GM21367 (cell line): ENCODE results near the gene KANK2.
"Not testable (repeated sequence)": the region's sequence is repeated elsewhere in the genome, so short reads cannot be mapped to it uniquely, and the experiment has no call there.

Source experiments
- ATAC-seq: cut with Tn5 transposase; IDR thresholded peaks from one replicate; pipeline ENCODE4 v1.9.1; 2021; ENCODE audit not compliant: unreplicated experiment

Gene KANK2

DNA sequence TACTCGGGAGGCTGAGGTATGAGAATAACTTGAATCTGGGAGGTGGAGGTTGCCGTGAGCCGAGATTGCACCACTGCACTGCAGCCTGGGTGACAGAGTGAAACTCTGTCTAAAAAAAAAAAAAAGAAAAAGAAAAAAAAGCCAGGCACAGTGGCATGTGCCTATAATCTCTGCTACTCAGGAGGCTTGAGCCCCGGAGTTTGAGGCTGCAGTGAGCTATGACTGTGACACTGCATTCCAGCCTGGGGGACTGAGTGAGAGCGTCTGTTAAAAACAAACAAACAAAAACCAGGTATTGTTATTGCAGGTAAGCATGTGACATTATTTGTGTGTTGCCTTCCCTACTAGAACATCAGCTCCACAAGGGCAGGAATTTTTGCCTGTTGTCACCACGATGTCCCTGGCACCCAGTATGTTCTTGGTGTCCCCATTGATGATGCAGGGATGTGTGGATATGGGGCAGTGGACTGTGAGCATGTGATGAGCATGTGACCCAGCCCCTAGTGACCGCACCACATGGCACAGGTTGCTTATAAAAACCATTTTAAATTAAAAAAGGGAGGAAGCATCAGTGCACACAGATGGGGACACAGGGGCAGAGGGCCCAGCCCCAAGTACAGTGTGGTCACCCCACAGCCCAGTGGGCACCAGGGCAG lies 1.6 kb upstream of the KANK2 start:
- no peak for ATAC-seq

DNA sequence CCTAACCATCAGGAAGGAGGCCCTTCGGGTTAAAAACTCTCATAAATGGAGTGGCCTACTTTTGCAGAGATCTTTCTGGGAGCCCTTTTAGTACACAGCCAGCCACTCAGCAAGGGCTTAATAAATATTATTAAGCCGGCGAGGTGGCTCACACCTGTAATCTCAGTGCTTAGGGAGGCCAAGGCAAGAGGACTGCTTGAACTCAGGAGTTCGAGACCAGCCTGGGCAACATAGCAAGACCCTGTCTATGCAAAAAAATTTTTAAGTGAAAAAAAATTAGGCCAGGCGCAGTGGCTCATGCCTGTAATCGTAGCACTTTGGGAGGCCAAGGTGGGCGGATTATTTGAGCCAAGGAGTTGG lies 810 bp upstream of the KANK2 start:
- ATAC-seq: no peak

DNA sequence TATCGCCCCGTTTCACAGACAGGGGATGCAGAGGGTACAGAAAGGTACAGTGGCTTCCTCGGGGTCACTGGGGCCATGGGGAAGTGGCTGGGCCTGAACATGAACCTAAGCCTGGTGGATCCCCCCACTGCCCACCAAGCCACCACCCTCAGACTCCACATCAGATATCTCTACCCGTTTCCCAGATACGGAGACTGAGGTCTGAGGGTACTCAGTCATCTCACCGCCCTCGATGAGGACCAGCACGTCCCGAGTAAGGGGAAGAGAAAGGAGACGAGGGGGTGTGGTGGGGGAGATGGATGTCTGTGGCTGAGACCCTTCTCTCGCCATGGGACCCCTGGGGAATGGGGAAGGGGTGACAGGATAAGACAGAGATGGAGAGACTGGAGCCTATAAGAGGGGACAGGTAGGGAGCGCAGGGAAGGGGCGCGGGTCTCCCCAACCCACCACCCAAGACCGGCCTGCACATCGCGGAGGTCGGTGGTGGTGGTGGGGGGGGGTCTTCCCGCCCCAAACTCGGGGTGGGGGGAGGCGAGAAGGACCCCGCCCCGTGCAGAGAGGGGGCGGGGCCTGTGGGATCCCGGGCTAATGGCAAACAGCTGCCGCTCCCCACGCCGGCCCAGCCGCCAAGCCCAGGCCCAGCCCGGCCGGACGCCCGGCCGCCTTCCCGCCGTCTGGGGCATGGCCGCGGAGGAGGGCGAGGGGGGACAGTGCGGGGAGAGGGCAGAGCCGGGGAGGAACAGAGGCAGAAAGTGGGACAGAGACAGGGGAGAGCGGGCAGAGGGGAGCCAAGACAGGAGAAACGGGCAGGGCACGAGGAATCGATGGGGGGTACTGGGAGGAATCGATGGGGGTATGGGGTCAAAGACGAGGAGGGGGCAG lies 698 bp downstream of the KANK2 start:
- ATAC-seq: no peak

DNA sequence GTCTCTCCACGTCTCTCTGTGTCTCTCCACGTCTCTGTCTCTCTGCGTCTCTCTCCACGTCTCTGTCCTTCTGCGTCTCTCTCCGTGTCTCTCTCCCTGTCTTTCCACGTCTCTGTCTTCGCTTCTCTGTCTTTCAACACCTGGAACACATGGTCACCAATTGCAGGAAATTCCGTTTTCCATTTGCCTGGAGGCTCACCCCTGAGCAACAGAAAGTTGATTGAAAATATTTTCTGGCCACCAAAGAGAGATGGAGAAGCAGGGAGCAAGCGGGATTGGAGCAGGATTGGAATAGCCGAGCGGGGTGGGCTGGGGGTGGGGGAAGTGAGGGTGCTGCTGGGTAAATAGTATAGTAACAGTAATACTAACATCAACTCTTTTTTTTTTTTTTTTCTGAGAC lies 1.7 kb downstream of the KANK2 start:
- no peak for ATAC-seq

DNA sequence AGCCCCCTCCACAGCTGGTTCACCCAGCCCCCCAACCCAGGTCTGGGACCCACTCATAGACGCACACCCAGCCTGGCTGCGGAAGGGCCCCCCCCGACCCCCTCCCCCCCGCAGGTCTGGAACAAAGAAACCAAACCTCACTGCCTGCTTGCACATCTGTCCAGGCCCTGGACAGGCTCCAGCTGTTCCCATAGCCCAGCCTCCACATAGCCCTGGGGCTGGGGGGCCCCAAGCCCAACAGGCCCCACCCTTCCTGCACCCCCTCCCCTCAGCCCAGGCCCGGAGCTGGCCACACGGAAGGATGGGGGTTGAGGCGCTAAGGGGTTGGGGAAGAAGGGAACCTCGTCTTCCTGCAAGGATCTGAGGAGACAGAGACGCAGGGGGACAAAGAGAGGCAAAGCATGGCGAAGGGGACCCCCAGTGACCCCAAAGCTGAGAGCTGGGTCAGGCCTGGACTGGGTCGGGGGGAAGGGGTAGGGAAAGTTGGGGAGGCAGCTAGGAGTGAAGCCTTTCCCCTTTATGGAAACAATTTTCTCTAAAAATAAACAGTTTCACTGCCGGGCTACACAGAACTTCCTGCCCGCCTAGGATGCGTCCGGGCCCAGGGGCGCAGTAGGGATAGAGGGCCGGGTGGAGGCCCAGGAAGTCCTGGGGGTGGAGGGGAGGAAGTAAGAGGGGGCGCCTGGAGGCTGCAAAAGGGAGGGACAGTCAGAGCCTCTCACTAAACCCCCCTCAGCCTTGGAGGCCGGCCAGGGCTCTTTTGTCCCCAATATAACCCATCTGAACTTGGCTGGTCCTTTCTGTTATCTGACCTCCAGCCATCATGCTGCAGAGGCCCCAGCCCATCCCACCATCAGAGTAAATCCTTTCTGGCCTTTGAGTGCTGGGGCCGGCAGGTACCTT lies 2.4 kb downstream of the KANK2 start:
- no peak for ATAC-seq

DNA sequence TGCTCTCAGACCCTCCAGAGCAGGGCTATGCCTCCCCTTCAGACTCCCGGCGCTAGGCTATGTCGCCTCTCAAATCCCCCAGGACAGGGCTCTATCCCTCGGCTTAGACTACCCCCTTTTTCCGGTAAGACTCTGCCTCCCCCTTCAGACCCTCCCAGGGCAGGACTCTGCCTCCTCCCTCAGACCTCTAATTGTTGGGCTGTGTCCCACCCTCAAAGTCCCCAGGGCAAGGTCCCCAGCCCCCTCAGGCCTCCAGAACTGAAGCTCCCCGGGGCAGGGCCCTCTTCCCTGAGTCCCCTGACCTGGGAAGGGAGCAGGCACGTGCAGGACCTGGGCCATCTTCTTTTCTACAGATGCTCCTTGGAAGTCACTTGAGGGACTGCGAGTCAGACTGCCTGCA lies 3.2 kb downstream of the KANK2 start:
- no peak for ATAC-seq

DNA sequence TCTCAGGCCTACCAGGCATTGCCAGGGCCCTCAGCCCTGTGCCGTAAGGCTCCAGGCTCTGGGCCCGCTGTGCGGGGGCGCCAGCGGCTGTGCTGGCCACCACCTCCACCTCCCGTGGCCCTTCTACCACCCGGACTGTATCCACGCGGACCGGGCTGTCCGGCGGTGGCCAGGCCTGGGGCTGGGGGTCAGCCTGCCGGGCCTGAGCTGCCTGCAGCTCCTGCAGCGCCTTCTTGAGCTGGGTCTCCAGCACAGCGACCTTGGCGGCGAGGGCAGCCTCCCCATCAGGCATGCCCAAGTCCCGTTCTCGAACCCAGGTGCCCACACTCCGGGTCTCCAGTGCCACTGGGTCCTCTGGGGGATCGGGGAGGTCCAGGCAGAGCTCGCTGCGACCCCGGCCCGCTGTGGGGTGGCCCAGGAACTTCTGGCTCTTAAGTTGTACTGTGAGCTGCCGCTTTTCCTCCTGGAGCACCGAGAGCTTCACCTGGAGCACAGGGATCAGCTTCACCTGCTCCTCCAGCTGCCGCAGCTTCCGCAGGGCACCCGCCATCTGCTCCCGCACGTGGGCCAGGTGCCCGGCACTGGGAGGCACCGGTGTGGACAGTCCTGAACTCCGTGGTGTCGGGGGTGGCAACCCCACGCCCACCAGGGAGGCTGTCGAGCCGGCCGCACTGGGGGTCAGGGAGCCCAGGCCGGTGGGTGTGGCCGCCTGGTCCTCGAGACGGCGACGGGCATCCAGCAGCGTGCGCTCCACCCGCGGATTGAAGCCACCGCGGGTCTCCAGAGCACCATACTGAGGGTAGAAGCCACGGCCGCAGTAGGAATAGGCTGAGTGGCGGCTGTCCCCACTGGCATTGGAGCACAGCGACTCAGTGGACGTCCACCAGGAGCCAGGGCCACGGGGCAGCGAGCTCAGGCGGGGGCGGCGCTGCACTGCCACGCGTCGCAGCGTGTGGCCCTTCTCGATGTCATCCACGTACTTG lies 4.1 kb downstream of the KANK2 start:
- no peak for ATAC-seq

DNA sequence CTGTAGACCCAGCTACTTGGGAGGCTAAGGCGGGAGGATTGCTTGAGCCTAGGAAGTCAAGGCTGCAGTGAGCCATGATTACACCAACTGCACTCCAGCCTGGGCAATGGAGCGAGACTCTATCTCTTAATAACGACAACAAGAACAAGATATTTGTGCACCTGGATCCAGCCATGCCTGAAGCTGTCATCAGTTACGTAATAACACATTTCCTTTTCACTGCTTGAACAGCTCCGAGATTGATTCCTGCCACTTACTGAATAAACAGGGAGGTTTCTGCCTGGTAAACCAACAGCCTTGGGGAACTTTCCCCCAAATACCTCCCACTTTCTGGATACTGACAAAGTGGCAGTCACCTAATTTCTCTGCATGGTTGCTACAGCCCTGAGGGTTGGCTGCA lies 5.4 kb downstream of the KANK2 start:
- no peak for ATAC-seq

DNA sequence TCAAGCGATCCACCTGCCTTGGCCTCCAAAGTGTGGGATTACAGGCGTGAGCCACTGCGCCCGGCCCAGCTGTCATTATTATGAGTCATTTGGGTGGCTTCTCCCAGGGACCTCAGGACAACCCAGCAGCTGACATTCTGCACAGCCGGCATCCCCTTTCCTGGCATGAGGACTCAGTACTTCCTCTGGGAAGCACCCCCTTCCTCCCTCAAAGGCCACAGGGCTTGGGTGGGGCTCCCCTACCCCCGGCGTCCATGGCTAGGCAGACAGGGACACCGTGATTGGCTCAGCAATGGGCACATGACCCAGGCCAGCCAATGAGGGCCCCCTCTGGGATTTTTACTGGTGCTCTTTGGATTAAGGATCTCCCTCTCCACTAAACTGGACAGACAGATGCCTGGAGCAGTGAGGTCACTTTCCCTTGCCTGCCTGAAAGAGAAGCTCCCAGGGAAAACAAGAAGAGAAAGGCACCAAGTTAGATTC lies 6.0 kb downstream of the KANK2 start:
- no peak for ATAC-seq

DNA sequence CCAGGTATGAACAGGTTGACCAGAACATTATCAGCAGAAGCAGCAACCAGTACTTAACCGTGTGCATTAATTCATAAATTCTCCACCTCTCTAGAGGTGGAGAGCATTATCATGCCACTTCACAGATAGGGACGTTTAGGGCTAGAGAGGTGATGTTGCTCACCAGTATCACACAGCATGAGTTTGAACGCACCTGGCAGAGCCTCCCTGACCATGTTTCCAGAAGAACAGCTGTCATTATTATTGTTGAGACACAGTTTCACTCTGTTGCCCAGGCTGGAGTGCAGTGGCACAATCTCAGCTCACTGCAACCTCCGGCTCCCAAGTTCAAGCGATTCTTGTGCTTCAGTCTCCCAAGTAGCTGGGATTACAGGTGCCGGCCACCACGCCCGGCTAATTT lies 6.8 kb downstream of the KANK2 start:
- ATAC-seq: no peak

DNA sequence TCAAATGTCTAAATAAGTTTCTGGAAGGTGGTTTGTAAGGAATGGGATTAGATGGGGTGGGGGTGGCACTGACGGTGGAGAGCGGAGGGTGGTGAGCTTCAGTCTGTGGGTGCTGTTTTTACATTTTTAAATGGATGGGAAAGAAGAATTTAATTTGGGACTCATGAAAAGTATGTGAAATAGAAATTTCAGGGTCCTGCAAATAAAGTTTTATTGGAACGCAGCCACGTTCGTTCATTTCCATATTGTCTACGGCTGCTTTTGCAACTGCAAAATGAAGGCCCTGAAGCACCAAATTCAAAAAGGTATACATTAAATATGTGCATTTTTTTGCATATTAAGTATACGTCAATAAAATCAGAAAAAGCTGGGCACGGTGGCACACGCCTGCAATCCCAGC lies 9.9 kb downstream of the KANK2 start:
- ATAC-seq: no peak

DNA sequence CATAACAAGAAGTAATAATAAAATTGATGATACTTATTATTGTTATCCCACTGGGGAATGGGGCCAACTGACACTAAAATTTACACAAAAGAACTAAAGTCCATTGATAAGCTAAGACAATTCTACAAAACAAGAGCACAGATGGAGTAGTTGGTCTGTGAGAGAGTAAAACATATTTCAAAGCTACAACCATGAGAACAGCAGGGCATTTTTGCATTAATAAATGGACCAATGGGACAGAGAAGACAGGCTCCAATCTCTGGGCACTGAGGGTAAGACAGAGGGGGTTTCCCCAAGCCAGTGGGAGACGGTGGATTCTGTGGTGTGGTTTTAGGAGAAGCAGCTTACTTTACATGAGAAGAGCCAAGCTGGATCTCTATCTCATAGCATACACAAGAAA lies 14.4 kb downstream of the KANK2 start:
- no peak for ATAC-seq

DNA sequence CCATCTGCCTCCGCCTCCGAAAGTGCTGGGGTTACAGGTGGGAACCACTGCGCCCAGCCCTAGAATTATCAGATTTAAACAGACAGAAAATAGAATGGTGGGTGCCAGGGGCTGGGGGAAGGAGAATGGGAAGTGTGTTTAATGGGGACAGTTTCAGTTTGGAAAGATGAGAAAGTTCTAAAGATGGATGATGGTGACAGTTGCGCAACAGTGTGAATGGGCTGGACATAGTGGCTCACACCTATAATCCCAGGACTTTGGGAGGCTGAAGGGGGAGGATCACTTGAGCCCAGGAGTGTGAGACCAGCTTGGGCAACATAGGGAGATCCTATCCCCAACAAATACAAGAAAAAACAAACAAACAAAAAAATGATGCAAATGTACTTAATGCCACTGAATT lies 15.9 kb downstream of the KANK2 start:
- ATAC-seq: no peak

DNA sequence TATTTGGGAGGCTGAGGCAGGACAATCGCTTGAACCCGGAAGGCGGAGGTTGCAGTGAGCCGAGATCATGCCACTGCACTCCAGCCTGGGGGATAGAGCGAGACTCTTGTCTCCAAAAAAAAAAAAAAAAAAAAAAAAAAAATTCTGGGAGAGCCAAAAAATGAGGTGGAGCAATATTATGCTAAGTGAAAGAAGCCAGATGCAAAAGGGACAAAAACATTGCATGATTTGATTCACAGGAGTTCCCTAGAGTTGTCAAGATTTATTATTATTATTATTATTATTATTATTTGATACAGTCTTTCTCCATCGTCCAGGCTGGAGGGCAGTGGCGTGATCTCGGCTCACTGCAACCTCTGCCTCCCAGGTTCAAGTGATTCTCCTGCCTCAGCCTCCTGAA lies 16.4 kb downstream of the KANK2 start:
- ATAC-seq: not testable (repeated sequence)

DNA sequence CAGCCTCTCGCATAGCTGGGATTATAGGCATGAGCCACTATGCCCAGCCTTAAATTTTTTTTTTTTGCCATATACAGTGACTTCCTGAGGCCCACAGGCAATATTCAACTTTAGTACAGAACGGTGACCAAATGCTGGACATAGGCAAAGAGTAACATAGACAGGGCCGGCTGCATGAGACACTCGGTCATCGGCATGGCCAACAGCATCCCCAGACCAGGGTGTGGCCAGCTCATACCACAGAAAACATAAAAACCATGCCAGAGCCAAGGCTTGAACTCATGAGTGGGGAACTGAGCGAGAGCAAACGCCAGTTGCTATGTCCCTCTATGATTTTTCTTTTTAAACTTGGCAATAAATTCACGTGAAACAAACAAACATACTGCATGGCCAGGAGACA lies 17.0 kb downstream of the KANK2 start:
- ATAC-seq: no peak

DNA sequence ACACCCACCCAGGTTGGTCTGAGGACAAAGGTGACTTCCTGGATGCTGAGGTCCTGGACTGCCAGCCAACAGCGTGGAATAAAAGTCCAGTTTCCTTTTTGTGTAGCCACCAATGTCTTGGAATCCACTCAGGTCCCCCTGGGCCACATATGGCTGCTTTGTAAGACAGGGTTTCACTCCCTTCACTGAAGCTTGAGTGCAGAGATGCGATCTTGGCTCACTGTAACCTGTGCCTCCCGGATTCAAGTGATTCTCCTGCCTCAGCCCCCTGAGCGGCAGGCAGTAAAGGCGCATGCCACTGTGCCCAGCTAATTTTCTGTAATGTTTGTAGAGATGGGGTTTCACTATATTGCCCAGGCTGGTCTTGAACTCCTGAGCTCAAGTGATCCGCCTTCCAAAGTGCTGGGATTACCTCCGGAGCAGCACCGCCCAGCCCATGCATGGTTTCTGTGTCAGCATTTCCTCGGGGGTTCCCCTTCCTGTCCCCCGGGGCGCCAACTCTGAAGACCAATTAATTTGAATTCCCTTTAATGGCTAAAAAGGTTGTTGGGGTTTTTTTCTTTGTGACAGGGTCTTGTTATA lies 17.5 kb downstream of the KANK2 start:
- ATAC-seq: no peak

DNA sequence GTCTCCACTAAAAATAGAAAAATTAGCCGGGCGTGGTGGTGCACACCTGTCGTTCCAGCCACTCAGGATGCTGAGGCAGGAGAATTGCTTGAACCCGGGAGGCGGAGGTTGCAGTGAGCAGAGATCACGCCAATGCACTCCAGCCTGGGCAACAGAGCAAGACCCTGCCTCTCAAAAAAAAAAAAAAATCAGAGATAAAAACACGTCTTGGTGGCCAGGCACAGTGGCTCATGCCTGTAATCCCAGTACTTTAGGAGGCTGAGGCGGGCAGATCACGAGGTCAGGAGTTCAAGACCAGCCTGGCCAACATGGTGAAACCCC lies 18.2 kb downstream of the KANK2 start:
- ATAC-seq: not testable (repeated sequence)

DNA sequence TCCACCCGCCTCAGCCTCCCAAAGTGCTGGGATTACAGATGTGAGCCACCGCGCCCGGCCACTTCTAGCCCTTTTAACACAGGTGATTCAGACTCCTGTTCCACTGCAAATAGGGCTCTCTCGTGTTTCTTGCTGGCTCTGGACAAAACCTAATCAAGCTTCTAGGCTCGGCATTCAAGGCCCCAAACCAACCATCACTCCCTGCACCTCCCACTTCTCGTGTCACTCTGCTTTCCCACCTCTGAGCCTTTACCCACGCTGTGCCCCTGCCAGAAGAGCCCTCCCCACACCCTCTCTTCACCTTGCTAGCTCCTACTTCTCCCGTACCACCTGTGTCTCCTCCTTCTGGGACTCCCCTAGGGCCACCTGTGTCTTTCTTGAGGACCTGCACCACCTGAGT lies 19.8 kb downstream of the KANK2 start:
- no peak for ATAC-seq

DNA sequence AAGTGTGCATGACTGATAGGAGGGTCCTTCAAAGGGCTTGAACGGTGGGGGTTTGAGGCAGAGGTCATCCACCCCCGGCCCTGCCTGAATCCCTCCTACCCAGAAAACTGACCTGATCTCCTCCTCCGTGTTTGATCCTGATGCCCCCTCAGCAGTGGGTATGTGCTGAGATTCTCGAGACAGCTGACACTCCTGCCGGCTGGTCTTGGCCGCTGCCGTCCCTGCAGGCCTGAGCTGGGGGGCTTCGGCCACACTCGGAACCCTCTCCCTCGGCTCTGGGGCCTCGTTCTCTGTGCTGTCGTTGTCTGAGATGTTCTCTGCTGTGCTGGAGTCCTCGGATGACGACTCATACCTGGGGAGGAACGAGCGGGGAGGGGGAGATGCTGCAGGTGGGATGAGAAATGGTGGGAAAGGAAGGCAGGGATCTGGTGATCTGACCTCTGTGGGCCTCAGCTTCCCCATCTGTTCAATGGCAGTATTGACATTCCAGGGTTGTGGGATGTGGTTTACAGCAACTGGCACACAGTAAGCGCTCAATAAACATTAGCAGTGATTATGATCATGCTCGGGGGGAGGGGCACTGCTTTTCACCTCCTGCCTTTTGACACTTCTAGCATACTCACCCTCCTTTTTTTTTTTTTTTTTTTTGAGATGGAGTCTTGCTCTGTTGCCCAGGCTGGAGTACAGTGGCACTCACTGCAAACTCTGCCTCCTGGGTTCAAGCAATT lies 20.7 kb downstream of the KANK2 start:
- ATAC-seq: no peak
